HEK293T (cell line): ENCODE measurements around the gene PRPF40A.

Experiments used
- CTCF ChIA-PET: fragments of 350-600 bp; formaldehyde crosslinking; extraction: SDS; loops from one replicate; lab custom pipeline; 2021; ENCODE audit warnings: antibody characterized with exemption, inconsistent platforms; lab: Yijun Ruan, JAX
- POLR2A ChIA-PET: fragments of 350-600 bp; formaldehyde crosslinking; extraction: SDS; loops from one replicate; lab custom pipeline; 2020; ENCODE audit warnings: antibody characterized with exemption, inconsistent platforms; lab: Yijun Ruan, JAX
- DNase-seq: peaks from one replicate; pipeline ENCODE4 v3.0.0; 2012; ENCODE audit warnings: mixed read lengths; ENCODE audit errors: extremely low spot score
- ARNT ChIP-seq: fragments of 450-650 bp; IDR thresholded peaks from 2 replicates; pipeline ENCODE4 v1.6.1; 2017; ENCODE audit warnings: mild to moderate bottlenecking
- BHLHE40 ChIP-seq: fragments of 450-650 bp; IDR thresholded peaks from 2 replicates; pipeline ENCODE4 v1.6.1; 2016; ENCODE audit warnings: mild to moderate bottlenecking, moderate library complexity, borderline replicate concordance
- CTBP1 ChIP-seq: fragments of 450-650 bp; IDR thresholded peaks from 2 replicates; pipeline ENCODE4 v1.6.1; 2016; ENCODE audit warnings: borderline replicate concordance
- ELF4 ChIP-seq: fragments of 450-650 bp; IDR thresholded peaks from 2 replicates; pipeline ENCODE4 v1.6.1; 2017; ENCODE audit warnings: antibody characterized with exemption
- FOXA1 ChIP-seq: fragments of 450-650 bp; IDR thresholded peaks from 2 replicates; pipeline ENCODE4 v1.6.1; 2016; ENCODE audit warnings: mild to moderate bottlenecking
- FOXK2 ChIP-seq: fragments of 450-650 bp; IDR thresholded peaks from 2 replicates; pipeline ENCODE4 v1.6.1; 2016; ENCODE audit warnings: mild to moderate bottlenecking
- FOXM1 ChIP-seq: fragments of 450-650 bp; IDR thresholded peaks from 2 replicates; pipeline ENCODE4 v1.6.1; 2017; ENCODE audit warnings: mild to moderate bottlenecking, borderline replicate concordance
- HDGF ChIP-seq: fragments of 450-650 bp; IDR thresholded peaks from 2 replicates; pipeline ENCODE4 v1.6.1; 2017; ENCODE audit warnings: antibody characterized with exemption, borderline replicate concordance
- L3MBTL2 ChIP-seq: fragments of 450-650 bp; conservative IDR thresholded peaks from 2 replicates; pipeline ENCODE4 v1.6.1; 2016; ENCODE audit warnings: mild to moderate bottlenecking
- LEF1 ChIP-seq: fragments of 450-650 bp; IDR thresholded peaks from 2 replicates; pipeline ENCODE4 v1.6.1; 2017; ENCODE audit warnings: mild to moderate bottlenecking, borderline replicate concordance
- NFRKB ChIP-seq: fragments of 450-650 bp; IDR thresholded peaks from 2 replicates; pipeline ENCODE4 v1.6.1; 2016; ENCODE audit warnings: mild to moderate bottlenecking, moderate library complexity
- SP1 ChIP-seq: fragments of 450-650 bp; IDR thresholded peaks from 2 replicates; pipeline ENCODE4 v1.6.1; 2017
- SUZ12 ChIP-seq: fragments of 450-650 bp; IDR thresholded peaks from 2 replicates; pipeline ENCODE4 v1.6.1; 2016; ENCODE audit warnings: mild to moderate bottlenecking
- TARDBP ChIP-seq: fragments of 450-650 bp; IDR thresholded peaks from 2 replicates; pipeline ENCODE4 v1.6.1; 2016
- ZNF384 ChIP-seq: fragments of 450-650 bp; IDR thresholded peaks from 2 replicates; pipeline ENCODE4 v1.6.1; 2016
- TF ChIP-seq, protein P1 (sequence below): fragments of 450-650 bp; IDR thresholded peaks from 2 replicates; pipeline ENCODE4 v1.6.1; 2016

PRPF40A gene

DNA sequence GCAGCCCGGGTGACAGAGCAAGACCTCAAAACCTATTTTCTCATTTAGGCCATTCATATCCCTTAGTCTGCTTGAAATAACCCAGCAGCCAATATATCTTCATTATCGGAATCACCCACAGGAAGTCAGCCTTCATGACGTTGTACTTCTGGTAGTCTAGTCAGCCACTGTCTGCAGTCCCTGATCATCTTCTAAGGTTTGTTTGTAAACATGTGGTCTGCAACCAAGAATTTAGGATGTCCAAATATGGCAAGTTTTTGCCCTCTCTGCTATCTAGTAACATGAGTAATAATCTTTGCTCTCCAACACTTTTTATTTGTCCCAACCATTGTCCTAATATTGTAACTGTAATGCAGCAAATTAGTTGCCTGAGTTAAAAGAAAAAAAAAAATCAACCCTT, 92.5 kb downstream of the PRPF40A start:
- POLR2A ChIA-PET = no interaction called here
- TF ChIP-seq SUZ12 (no peak), CTBP1 (no peak), ZNF384 (no peak)
- DNase-seq = no peak
- CTCF ChIA-PET = interaction anchor here (0.6 kb wide), 1 partner anchor 85 kb away, joined by 3 read pairs; no protein-coding TSS in a partner anchor

DNA sequence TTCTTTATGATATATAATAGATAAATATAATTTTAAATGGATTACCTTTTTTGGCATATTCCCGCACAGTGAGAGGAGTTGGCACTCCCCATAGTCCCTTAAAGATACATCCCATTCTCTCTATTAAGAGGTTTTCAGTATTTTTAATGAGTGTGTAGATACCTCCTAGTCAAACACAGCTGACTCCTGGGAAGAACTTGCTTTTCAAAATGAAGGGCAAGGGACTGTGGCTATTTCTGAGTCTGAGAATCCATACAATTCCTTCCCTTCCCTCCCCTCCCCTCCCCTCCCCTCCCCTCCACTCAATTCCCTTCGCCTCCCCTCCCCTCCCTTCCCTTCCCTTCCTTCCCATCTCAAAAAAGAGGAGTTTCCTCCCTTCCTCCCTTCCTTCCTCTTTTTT, 93.5 kb downstream of the PRPF40A start:
- TF ChIP-seq HDGF = no peak
- no peak for TF ChIP-seq SUZ12
- no peak for TF ChIP-seq ARNT
- TF ChIP-seq BHLHE40 = no peak
- no peak for TF ChIP-seq FOXK2
- no peak for TF ChIP-seq L3MBTL2
- no peak for TF ChIP-seq ELF4
- TF ChIP-seq FOXM1 = no peak
- DNase-seq = no peak
- ChIA-PET POLR2A (no interaction called here), CTCF (no interaction called here)

DNA sequence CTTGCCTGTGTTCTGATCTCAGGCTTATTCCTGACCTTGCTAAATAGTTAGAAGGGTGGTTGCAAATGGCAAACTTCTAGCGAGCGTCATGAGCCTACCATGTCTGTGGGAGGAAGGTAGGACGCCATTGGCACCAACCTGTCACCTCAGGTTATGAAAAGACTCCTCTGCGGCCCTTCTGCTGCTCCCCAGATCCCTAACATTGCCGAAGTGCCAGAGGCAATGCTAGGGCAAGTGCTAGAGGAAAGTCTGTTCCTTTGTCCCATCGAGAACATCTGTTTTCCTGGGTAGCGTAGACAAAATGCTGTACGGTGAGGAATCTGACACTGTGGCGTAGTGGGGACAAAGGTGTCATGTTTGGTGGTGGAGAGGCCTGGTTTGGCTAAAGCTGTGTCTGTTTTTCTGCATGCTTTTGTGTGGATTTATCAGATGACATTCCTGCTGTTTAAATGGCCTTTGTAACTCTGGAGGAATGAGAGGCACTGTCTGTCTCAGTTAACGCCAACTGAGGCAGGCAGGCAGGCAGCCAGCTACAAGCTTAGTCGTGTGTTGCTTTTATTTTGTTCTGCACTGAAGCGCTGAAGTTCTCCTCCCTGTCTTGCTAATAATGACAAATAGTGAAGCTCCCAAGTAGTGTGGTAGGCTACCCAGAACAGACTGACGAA, 94.1 kb downstream of the PRPF40A start:
- no peak for TF ChIP-seq BHLHE40
- TF ChIP-seq ZNF384 = no peak
- TF ChIP-seq SP1 = no peak
- TF ChIP-seq L3MBTL2 = no peak
- TF ChIP-seq SUZ12 = no peak
- TF ChIP-seq ARNT = no peak
- no peak for TF ChIP-seq LEF1
- no peak for TF ChIP-seq ELF4
- TF ChIP-seq, protein P1, sequence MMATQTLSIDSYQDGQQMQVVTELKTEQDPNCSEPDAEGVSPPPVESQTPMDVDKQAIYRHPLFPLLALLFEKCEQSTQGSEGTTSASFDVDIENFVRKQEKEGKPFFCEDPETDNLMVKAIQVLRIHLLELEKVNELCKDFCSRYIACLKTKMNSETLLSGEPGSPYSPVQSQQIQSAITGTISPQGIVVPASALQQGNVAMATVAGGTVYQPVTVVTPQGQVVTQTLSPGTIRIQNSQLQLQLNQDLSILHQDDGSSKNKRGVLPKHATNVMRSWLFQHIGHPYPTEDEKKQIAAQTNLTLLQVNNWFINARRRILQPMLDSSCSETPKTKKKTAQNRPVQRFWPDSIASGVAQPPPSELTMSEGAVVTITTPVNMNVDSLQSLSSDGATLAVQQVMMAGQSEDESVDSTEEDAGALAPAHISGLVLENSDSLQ = no peak
- no peak for TF ChIP-seq HDGF
- TF ChIP-seq TARDBP = no peak
- no peak for TF ChIP-seq FOXA1
- no peak for TF ChIP-seq FOXK2
- TF ChIP-seq NFRKB = no peak
- no peak for TF ChIP-seq CTBP1
- no peak for TF ChIP-seq FOXM1
- POLR2A ChIA-PET = no interaction called here
- no peak for DNase-seq
- CTCF ChIA-PET = no interaction called here

DNA sequence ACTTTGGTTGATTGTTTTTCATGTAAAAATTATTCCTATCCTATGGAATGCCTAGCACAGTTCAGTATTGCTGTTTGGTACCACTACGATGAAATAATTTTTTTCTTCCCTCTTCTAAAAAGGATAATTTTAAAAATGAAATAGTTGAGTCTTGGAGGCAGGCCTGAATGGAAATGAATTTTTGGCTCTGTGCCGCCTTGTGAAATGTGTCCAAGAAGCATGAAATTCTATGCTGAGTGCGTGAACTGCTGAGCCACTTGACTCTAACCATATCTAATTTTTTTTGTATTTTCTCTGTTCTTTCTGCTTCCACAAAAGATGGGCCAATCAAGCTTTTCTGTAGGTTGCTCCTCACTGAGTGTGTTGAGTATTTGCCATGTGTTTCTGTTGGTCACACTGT, 95.0 kb downstream of the PRPF40A start:
- TF ChIP-seq TARDBP (no peak), ARNT (no peak), FOXA1 (no peak), ELF4 (no peak), BHLHE40 (no peak), ZNF384 (no peak), SUZ12 (no peak), HDGF (no peak), NFRKB (no peak)
- TF ChIP-seq, protein P1 = no peak
- CTCF ChIA-PET = no interaction called here
- POLR2A ChIA-PET = no interaction called here

DNA sequence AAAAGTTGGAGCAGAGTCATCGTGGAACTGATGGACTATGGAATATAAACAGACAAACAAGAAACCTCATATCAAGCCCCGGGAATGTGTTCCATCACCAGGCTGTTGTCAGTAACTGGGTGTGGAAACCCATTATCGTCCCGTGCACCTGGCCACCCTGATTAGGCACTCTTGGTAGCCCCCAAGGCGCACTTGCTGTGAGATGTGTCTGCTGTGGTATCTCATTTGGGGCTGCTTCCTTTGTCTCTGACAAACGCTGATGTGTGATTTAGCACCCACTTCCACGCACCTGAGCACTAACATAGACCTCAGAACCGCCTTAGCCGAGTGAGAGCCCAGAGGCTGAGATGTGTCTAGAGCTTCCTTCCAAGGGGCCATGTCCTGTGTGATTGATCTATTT, 96.3 kb downstream of the PRPF40A start:
- no peak for TF ChIP-seq LEF1
- no peak for TF ChIP-seq SUZ12
- TF ChIP-seq CTBP1 = no peak
- no peak for TF ChIP-seq ARNT
- no peak for TF ChIP-seq ZNF384
- no peak for TF ChIP-seq FOXA1
- TF ChIP-seq HDGF = no peak
- TF ChIP-seq, protein P1 = no peak
- no peak for TF ChIP-seq ELF4
- no peak for TF ChIP-seq TARDBP
- no peak for TF ChIP-seq L3MBTL2
- no peak for TF ChIP-seq FOXK2
- TF ChIP-seq SP1 = no peak
- no peak for TF ChIP-seq NFRKB
- no peak for TF ChIP-seq BHLHE40
- no peak for TF ChIP-seq FOXM1
- ChIA-PET CTCF (no interaction called here), POLR2A (no interaction called here)
- DNase-seq = no peak

More for the DNA sequence above, 95.0 kb downstream of the PRPF40A start:
- DNase-seq = no peak

DNA sequence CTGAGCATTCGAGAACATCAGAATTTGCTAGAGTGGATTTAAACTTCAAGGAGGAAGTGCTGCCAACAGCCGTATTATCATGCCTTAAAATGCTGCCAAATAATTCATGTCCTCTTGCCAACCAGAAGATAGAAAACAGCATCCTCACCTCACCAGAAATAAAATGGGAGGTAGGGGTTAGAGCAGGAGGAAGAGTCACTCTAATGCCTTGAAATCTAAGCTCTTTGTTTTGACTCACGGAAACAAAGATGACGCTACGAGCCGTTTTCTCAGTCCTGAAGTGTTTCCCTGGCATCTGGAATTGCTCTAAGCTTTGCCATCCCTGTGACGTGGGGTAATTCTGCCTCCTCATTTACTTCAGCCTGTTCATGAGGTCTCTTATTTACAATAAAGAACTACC, 97.1 kb downstream of the PRPF40A start:
- CTCF ChIA-PET = no interaction called here
- no peak for TF ChIP-seq TARDBP
- no peak for TF ChIP-seq SUZ12
- TF ChIP-seq L3MBTL2 = no peak
- no peak for TF ChIP-seq LEF1
- TF ChIP-seq HDGF = no peak
- POLR2A ChIA-PET = no interaction called here
- DNase-seq = no peak

DNA sequence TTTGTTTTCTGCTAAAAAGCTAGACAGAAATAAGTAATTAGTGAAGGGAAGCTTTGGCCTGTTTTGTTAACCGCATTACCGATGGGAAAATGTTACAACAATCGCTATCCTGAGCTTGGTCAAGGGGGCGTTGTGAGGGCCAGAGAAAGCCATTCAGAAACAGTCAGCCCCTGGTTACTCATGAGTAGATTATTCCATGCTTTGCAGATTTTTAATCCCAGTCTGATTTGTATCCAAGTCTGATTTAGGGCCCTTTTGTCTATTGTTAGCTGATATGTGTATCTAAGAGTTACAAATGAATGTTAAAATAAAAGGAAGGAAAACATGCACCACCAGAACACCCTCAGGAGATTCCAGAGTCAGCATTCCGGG, 99.1 kb downstream of the PRPF40A start:
- ChIA-PET CTCF (no interaction called here), POLR2A (no interaction called here)
- no peak for TF ChIP-seq L3MBTL2
- TF ChIP-seq FOXK2 = no peak
- no peak for TF ChIP-seq FOXA1
- no peak for TF ChIP-seq ARNT
- TF ChIP-seq BHLHE40 = no peak
- TF ChIP-seq HDGF = no peak
- no peak for DNase-seq
